Measurements from ENCODE around the gene NOL11. TPM values are rescaled to one million over a fixed set of nuclear protein-coding genes. Genes with fewer than 3 reads are reported as not detected.
A peak's percentile ranks its signal among the peaks of the same experiment; 100 is the strongest.

The NOL11 gene
- total RNA-seq, 1 donor, result 29.0 TPM

- TF ChIP-seq, protein P1, sequence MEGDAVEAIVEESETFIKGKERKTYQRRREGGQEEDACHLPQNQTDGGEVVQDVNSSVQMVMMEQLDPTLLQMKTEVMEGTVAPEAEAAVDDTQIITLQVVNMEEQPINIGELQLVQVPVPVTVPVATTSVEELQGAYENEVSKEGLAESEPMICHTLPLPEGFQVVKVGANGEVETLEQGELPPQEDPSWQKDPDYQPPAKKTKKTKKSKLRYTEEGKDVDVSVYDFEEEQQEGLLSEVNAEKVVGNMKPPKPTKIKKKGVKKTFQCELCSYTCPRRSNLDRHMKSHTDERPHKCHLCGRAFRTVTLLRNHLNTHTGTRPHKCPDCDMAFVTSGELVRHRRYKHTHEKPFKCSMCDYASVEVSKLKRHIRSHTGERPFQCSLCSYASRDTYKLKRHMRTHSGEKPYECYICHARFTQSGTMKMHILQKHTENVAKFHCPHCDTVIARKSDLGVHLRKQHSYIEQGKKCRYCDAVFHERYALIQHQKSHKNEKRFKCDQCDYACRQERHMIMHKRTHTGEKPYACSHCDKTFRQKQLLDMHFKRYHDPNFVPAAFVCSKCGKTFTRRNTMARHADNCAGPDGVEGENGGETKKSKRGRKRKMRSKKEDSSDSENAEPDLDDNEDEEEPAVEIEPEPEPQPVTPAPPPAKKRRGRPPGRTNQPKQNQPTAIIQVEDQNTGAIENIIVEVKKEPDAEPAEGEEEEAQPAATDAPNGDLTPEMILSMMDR (IDR thresholded peaks at IDR 0.05; ENCODE audit: extremely low read depth, low read depth, low read length), result no peak
- no peaks in the 10 kb centered on the region for H3K36me3 ChIP-seq (ENCODE audit: insufficient read depth, low read length)
- H3K27me3 ChIP-seq (ENCODE audit: insufficient read depth, low read length), result no peaks in the 10 kb centered on the region
- H3K9me3 ChIP-seq (ENCODE audit: low read depth, low read length), result no peaks in the 10 kb centered on the region
- H3K79me2 ChIP-seq (ENCODE audit: insufficient read depth, low read length), result peaks cover 4% of the 10 kb centered on the region
- no peak overlapping the region for H3K27ac ChIP-seq (ENCODE audit: low read depth, low read length)
- H3K4me2 ChIP-seq (ENCODE audit: insufficient read depth, low read length), result no peak overlapping the region
- no peaks in the 10 kb centered on the region for H4K20me1 ChIP-seq (ENCODE audit: insufficient read depth, low read length)
- peaks cover 8% of the 10 kb centered on the region for H3K4me1 ChIP-seq (ENCODE audit: insufficient read depth, low read length)
- DNase-seq (ENCODE audit: insufficient read length, low spot score, missing footprints), result no peak
- no peak overlapping the region for H2AFZ ChIP-seq (ENCODE audit: low read length)
- no peak overlapping the region for H3K4me3 ChIP-seq (ENCODE audit: insufficient read depth, low read length)
Measured at GRCh38 chr17:67713169-67713568, 4.6 kb upstream of the NOL11 start.

DNA sequence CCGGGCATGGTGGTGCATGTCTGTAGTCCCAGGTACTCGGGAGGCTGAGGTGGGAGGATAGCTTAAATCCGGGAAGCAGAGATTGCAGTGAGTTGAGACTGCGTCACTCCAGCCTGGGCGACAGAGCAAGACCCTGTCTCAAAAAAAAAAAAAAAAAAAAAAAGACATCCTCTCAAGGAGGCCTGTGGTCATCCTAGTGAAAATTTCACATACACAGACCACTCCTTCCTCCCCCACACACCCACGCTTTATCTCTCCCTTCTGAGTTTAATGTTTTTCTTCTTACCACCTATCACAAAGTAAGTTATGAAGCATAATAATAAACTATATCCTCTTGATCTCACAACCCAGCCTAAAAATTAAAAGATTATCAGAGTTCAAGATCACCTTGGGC lies 1.3 kb upstream of the NOL11 start:
- H3K4me3 ChIP-seq (ENCODE audit: insufficient read depth, low read length), result no peak overlapping the region
- no peak overlapping the region for H3K27ac ChIP-seq (ENCODE audit: low read depth, low read length)
- peak overlapping the region; percentile 97 for H2AFZ ChIP-seq (ENCODE audit: low read length)
- DNase-seq (ENCODE audit: insufficient read length, low spot score, missing footprints), result no peak
- H3K79me2 ChIP-seq (ENCODE audit: insufficient read depth, low read length), result peaks cover 30% of the 10 kb centered on the region
- TF ChIP-seq, protein P1 (IDR thresholded peaks at IDR 0.05; ENCODE audit: extremely low read depth, low read depth, low read length), result no peak
- H3K4me1 ChIP-seq (ENCODE audit: insufficient read depth, low read length), result peaks cover 22% of the 10 kb centered on the region
- peaks cover 17% of the 10 kb centered on the region for H3K36me3 ChIP-seq (ENCODE audit: insufficient read depth, low read length)
- peaks cover 3% of the 10 kb centered on the region for H4K20me1 ChIP-seq (ENCODE audit: insufficient read depth, low read length)
- no peaks in the 10 kb centered on the region for H3K9me3 ChIP-seq (ENCODE audit: low read depth, low read length)
- H3K4me2 ChIP-seq (ENCODE audit: insufficient read depth, low read length), result no peak overlapping the region
- no peaks in the 10 kb centered on the region for H3K27me3 ChIP-seq (ENCODE audit: insufficient read depth, low read length)

DNA sequence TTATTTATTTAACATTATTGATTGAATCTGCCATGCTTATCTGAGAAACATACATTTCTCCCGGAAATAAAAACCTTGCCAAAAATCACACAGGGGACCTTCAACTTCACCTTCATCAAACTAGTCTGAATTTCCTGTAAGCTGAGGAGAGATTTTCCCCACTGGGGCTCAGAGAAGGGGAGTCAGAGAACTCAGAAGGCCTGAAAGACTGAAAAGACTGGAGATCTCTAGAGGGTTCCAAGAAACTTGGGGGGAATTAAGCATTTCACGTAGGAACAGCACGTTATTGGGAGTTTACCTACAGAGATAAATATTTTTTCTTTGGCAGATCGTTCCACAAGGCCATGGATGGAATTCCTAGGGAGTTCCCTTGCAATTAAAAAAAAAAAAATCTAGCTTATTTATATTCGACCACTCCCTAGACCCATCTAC lies 528 bp upstream of the NOL11 start:
- Histone ChIP-seq H3K36me3 (ENCODE audit: insufficient read depth, low read length) (peaks cover 25% of the 10 kb centered on the region), H2AFZ (ENCODE audit: low read length) (peak overlapping the region; percentile 97), H3K79me2 (ENCODE audit: insufficient read depth, low read length) (peaks cover 30% of the 10 kb centered on the region), H3K9me3 (ENCODE audit: low read depth, low read length) (no peaks in the 10 kb centered on the region), H3K4me3 (ENCODE audit: insufficient read depth, low read length) (peak overlapping the region; percentile 100), H3K27ac (ENCODE audit: low read depth, low read length) (peak overlapping the region; percentile 98), H3K27me3 (ENCODE audit: insufficient read depth, low read length) (no peaks in the 10 kb centered on the region), H3K4me2 (ENCODE audit: insufficient read depth, low read length) (peak overlapping the region; percentile 98), H4K20me1 (ENCODE audit: insufficient read depth, low read length) (peaks cover 3% of the 10 kb centered on the region), H3K4me1 (ENCODE audit: insufficient read depth, low read length) (peaks cover 22% of the 10 kb centered on the region)
- TF ChIP-seq, protein P1 (IDR thresholded peaks at IDR 0.05; ENCODE audit: extremely low read depth, low read depth, low read length), result no peak
- DNase-seq (ENCODE audit: insufficient read length, low spot score, missing footprints), result no peak

DNA sequence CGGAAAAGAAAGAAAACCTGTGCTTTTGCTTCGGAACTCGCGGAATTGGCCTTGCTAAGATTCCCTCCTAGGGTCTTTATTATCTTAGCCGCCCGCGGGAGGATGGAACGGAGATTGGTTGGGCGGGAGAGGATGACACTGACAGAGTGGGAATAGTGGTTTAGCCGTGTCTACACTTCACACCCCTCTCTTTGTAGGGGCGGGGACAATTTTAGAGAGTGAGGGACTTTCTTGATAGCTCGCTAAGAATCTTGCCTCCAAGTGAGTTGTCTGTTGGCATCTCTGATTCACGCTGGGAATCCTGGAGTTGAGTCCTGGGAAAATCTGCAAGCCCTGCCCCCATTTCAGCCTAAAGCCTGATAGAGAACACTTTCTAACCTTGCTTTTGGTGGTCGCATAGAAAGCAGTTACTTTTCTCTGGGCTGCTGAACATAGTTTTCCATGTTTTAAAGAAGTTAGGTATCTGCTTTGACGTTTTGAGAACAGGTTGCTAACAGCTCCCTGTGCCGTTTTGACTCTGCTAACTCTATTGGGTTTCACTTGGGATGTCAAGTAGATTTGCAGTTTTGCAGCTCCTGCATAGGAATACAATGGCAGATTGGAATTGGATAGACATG lies 697 bp downstream of the NOL11 start:
- no peaks in the 10 kb centered on the region for H3K9me3 ChIP-seq (ENCODE audit: low read depth, low read length)
- peak overlapping the region; percentile 88 for H3K4me2 ChIP-seq (ENCODE audit: insufficient read depth, low read length)
- peak overlapping the region; percentile 98 for H3K27ac ChIP-seq (ENCODE audit: low read depth, low read length)
- TF ChIP-seq, protein P1 (IDR thresholded peaks at IDR 0.05; ENCODE audit: extremely low read depth, low read depth, low read length), result no peak
- H2AFZ ChIP-seq (ENCODE audit: low read length), result peak overlapping the region; percentile 100
- H3K4me3 ChIP-seq (ENCODE audit: insufficient read depth, low read length), result peak overlapping the region; percentile 100
- no peaks in the 10 kb centered on the region for H3K27me3 ChIP-seq (ENCODE audit: insufficient read depth, low read length)
- DNase-seq (ENCODE audit: insufficient read length, low spot score, missing footprints), result peak; percentile 77
- H4K20me1 ChIP-seq (ENCODE audit: insufficient read depth, low read length), result peaks cover 3% of the 10 kb centered on the region
- H3K79me2 ChIP-seq (ENCODE audit: insufficient read depth, low read length), result peaks cover 30% of the 10 kb centered on the region
- peaks cover 22% of the 10 kb centered on the region for H3K4me1 ChIP-seq (ENCODE audit: insufficient read depth, low read length)
- peaks cover 31% of the 10 kb centered on the region for H3K36me3 ChIP-seq (ENCODE audit: insufficient read depth, low read length)

Measured in osteoblast (primary cell).